GM21423 (cell line): ENCODE data around the gene CENPA.

Source experiments
- ATAC-seq: cut with Tn5 transposase; IDR thresholded peaks from one replicate; pipeline ENCODE4 v1.9.1; 2021; ENCODE audit warnings: mild to moderate bottlenecking, moderate library complexity; ENCODE audit not compliant: unreplicated experiment

The CENPA gene

GRCh38 chr2:26838121-26838906, 52.5 kb downstream of the CENPA start:
- no peak for ATAC-seq

GRCh38 chr2:26840937-26841610, 55.2 kb downstream of the CENPA start:
- no peak for ATAC-seq

- no peak for ATAC-seq
Observed at GRCh38 chr2:26843041-26843440, 57.2 kb downstream of the CENPA start.
